Neural cell (in vitro differentiated cells): ENCODE results near the gene ARMC9.

Experiments
- CTCF ChIP-seq: fragments of 450-650 bp; IDR thresholded peaks from 2 replicates; pipeline ENCODE4 v1.5.1; 2014; ENCODE audit warnings: antibody characterized with exemption, mild to moderate bottlenecking, moderate library complexity; ENCODE audit not compliant: poor library complexity, severe bottlenecking
- EP300 ChIP-seq: fragments of 450-650 bp; conservative IDR thresholded peaks from 2 replicates; pipeline ENCODE4 v1.6.1; 2014; ENCODE audit warnings: antibody characterized with exemption, mild to moderate bottlenecking, moderate library complexity; ENCODE audit not compliant: poor library complexity, severe bottlenecking
- EZH2 ChIP-seq: fragments of 200-600, 300-800 bp; shearing (Covaris generic), sonication (generic); IDR thresholded peaks from 2 replicates; pipeline ENCODE4 v1.6.1; 2014; ENCODE audit warnings: antibody characterized with exemption, low read length, borderline replicate concordance, mild to moderate bottlenecking; ENCODE audit not compliant: insufficient read depth, poor library complexity, severe bottlenecking
- POLR2AphosphoS5 ChIP-seq: IDR thresholded peaks from 2 replicates; pipeline ENCODE4 v1.6.1; 2012
- TAF1 ChIP-seq: IDR thresholded peaks from 2 replicates; pipeline ENCODE4 v1.6.1; 2012; ENCODE audit warnings: low read depth

GRCh38 chr2:231357931-231358330 is 159.5 kb downstream of the ARMC9 start:
- TF ChIP-seq EZH2, result no peak
- TF ChIP-seq CTCF, result no peak
- TF ChIP-seq TAF1, result no peak
- TF ChIP-seq EP300, result no peak
- TF ChIP-seq POLR2AphosphoS5, result no peak
